SH-SY5Y (cell line): ENCODE measurements around the gene ZNF618.

Source experiments
- GATA2 ChIP-seq: IDR thresholded peaks from 2 replicates; pipeline ENCODE4 v1.6.1; 2011; ENCODE audit warnings: mild to moderate bottlenecking, low read depth, low read length
- GATA3 ChIP-seq: IDR thresholded peaks from 2 replicates; pipeline ENCODE4 v1.6.1; 2011; ENCODE audit warnings: low read depth, mild to moderate bottlenecking, low read length, moderate library complexity

GRCh38 chr9:113956901-113957300 lies 80.8 kb downstream of the ZNF618 start:
- no peak for TF ChIP-seq GATA3
- no peak for TF ChIP-seq GATA2
